ENCODE measurements around the gene RET.

RET gene

DNA sequence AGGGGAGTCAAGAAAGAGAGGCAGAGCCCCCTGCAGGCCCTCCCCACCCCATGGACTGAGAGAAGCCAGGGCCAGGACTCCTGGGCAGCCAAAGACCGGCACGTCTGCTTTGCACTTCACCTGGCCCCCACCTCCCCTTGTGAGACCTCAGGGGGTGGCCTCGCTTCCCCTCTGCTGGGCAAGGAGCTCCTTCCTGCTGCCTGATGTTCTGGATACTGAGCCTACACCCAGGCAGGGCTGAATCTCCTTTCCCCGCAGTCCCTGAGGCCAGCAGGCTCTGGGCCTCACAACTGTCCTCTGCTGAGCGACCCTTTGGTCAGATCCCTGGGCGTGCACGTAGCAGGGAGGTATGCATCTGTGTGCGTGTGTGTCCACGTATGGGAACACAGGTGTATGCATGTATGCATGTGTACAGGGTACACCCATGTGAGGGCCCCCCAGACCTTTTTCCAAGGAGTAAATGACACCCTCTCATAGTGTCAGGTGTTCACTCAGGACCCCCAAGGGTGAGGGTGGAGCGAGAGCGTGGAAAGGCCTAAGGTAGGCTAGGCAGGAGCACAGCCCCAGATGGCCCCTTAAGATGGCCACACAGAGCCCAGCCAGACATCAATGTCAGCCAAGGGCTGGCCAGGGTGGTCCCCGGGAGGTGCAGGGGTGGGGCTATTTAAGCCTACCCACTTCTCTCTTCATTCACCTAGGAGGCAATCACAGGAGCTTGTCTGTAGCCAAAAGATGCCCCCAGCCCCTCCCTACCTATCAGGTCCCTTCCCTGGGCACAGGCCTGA, 1.9 kb upstream of the RET start:
- no peaks in the 10 kb centered on the region for H3K9me3 Mint-ChIP-seq

DNA sequence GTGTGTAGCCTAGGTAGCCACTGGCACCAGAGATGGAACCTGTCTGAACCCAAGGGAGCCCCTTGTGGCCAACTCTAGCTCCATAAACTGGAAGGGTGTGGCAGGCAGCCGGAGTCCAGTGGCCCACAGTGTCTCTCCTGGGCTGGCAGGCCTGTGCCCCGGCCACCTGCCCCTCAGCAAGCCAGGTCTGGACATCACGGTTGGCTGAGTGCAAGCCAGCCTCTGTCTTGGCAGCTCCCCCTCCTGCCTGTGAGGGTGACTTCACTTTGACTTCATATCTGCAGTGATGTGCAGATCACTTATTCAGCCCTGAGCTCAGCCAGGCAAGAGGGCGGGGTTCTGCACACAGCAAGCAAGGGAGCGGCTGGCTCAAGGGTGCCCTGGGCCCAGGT, 1.3 kb upstream of the RET start:
- ATAC-seq (replicated peaks), result peak; percentile 28 to 34
- H3K4me3 Mint-ChIP-seq, result no peak overlapping the region
- H3K4me1 Mint-ChIP-seq, result peaks cover 5 to 12% of the 10 kb centered on the region in 2 donors
- no peak for DNase-seq
- H3K27ac Mint-ChIP-seq, result no peak overlapping the region
- H3K27me3 Mint-ChIP-seq, result peaks cover 42 to 56% of the 10 kb centered on the region in 2 donors
- no peaks in the 10 kb centered on the region for H3K9me3 Mint-ChIP-seq
- no peaks in the 10 kb centered on the region for H3K36me3 Mint-ChIP-seq

More for the DNA sequence above, 1.9 kb upstream of the RET start:
- peaks cover 5 to 12% of the 10 kb centered on the region in 2 donors for H3K4me1 Mint-ChIP-seq
- DNase-seq (no peak), ATAC-seq (replicated peaks) (no peak)
- peaks cover 41 to 52% of the 10 kb centered on the region in 2 donors for H3K27me3 Mint-ChIP-seq
- no peaks in the 10 kb centered on the region for H3K36me3 Mint-ChIP-seq
- no peak overlapping the region for H3K4me3 Mint-ChIP-seq
- no peak overlapping the region for H3K27ac Mint-ChIP-seq

DNA sequence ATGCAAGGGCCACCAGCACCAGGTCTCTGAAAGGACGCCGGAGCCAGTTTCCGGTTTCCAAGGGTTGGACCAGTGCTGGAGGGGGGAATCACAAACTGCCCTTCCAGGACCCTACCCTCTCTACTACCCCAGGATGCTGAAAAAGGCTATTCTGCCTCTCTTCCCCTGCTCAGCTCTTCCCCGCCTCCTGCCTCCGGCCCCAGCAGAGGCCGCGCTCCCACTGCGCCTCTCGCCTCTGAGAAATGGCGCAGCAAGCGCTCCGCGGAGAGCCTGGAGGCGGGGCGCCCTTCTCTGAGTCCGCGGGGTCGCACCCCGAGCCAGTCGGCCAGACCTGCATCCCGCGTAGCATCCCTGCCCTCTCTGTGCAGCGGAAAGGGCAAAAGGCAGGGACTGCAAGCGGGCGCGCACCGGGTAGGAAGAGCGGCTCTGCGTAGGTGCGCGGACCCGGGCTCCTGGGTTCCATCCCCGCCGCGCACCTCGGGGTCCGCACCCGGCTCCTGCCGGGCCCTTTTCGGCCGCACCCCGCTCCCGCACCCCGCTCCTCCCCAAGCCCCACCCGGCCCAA, 476 bp upstream of the RET start:
- DNase-seq, result no peak
- Mint-ChIP-seq H3K4me1 (peaks cover 5 to 12% of the 10 kb centered on the region in 2 donors), H3K27me3 (peaks cover 46 to 63% of the 10 kb centered on the region in 2 donors), H3K27ac (no peak overlapping the region), H3K36me3 (no peaks in the 10 kb centered on the region), H3K9me3 (no peaks in the 10 kb centered on the region), H3K4me3 (peak overlapping the region; percentile 60 to 70)
- peak; percentile 6 to 26 for ATAC-seq (replicated peaks)

DNA sequence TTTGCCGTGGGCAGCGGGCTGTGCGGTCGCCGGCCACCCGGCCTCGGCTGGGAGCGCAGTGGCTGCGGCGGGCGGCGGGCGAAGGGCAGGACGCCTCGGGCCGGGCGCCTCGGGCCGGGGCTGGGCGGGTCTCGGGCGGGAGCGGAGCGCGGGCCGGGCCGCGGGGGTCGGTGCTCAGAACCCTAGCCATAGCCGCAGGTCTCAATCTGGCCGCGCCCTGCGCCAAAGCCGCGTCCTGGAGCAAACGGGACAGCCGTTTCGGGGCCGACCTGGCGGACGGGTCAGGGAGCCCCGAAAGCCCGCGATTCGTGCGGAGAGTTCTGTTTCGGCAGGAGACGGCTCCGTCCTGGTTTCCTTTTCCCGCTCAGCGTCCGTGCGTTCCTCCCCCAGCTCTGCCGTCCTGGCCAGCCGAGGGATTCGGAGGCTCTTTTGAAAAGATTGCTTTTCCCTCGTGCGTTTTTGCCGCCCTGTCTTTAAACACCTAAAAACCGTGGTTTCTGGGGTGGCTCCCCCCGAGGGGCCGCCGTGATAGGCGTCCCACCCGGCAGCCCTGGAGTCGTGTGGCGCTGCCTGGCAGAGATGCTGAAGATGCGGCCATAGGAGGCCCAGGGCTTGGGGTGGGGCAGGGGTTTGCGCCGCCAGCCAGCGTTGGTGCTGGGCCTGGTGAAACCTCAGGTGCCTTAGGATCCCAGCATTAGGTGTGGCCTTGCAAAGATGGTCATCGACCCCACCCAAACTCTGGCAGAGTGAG, 727 bp downstream of the RET start:
- DNase-seq (no peak), ATAC-seq (replicated peaks) (no peak)
- peaks cover 5 to 12% of the 10 kb centered on the region in 2 donors for H3K4me1 Mint-ChIP-seq
- no peaks in the 10 kb centered on the region for H3K36me3 Mint-ChIP-seq
- H3K27me3 Mint-ChIP-seq, result peaks cover 50 to 65% of the 10 kb centered on the region in 2 donors
- no peak overlapping the region for H3K27ac Mint-ChIP-seq
- H3K4me3 Mint-ChIP-seq, result peak overlapping the region; percentile 61 to 70
- no peaks in the 10 kb centered on the region for H3K9me3 Mint-ChIP-seq

DNA sequence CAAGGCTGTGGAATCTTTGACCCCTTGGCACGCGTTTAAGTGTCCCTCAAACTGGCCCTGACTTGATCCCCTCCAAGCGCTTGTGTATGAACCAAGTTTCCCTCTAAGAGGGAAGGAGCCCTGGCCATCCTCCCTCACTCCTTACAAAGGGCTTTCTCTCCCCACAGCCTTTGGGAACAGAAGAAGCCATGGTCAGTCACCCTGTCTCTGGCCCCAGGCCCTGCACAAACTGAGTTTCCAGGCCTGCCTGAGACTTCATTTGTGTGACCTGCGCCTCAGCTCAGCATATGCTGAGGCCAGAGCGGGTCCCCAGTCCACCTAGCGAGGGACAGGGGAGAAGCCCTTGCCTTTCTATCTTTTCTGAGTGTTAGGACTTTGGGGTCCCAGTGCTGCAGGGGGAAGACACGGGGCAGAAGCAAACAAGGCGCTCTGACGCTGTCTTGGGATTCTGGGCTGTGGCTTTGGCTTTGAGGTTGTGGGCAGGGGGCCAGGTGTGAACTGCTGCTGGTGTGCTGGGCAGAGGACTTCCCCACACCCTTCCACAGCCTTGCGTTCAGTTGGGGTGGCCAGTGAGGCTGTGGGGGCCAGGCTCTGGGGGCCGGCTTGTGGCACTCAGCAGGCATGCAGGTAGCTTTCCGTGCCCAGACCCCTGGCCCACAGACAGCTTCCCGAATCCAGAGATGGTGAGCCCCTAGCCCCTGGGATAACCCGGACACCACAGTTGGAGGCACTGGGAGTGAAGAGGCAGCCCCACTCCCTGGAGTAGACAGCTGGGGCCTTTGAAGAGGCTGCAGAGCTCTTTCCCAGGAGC, 1.5 kb downstream of the RET start:
- Mint-ChIP-seq H3K9me3 (no peaks in the 10 kb centered on the region), H3K4me3 (no peak overlapping the region), H3K27me3 (peaks cover 49 to 61% of the 10 kb centered on the region in 2 donors), H3K36me3 (no peaks in the 10 kb centered on the region), H3K4me1 (peaks cover 5 to 12% of the 10 kb centered on the region in 2 donors), H3K27ac (no peak overlapping the region)
- no peak for DNase-seq
- ATAC-seq (replicated peaks), result no peak

DNA sequence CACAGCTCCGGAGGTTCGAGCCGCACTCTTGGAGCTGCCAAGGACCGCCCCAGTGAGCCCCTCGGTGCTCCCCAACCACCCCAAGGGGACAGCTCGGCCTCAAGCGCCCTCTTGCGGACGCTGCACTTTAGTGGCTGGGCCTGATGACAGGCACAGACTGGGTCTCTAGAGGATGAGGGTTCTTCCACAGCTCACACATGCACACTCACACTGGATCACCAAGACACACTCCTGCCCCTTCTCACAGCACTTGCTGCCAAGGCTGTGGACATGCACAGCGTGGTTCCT, 2.1 kb downstream of the RET start:
- H3K36me3 Mint-ChIP-seq, result no peaks in the 10 kb centered on the region
- peak; percentile 23 to 33 for ATAC-seq (replicated peaks)
- peaks cover 5 to 12% of the 10 kb centered on the region in 2 donors for H3K4me1 Mint-ChIP-seq
- no peak overlapping the region for H3K27ac Mint-ChIP-seq
- H3K9me3 Mint-ChIP-seq, result no peaks in the 10 kb centered on the region
- no peak overlapping the region for H3K4me3 Mint-ChIP-seq
- no peak for DNase-seq
- H3K27me3 Mint-ChIP-seq, result peaks cover 49 to 61% of the 10 kb centered on the region in 2 donors

DNA sequence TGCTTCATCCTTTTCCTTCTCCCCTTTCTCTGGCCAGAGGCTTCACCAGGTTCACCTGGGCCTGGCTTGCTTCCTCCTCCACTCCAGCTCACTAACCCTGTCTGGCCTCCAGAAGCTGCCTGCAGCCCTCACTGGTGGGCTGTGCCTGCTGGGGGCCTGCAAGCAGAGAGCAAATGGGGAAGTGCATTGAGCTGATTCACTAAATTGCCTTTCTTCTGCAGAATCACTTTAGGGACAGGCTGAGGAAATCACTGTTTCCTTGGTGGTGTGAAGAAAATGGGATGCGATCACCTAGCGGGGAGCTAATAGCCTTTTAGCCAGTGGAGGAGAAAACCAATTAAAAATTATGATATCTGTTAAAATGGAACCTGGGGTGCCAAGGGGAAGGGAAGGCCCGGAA, 3.0 kb downstream of the RET start:
- H3K27ac Mint-ChIP-seq, result no peak overlapping the region
- ATAC-seq (replicated peaks), result no peak
- H3K36me3 Mint-ChIP-seq, result no peaks in the 10 kb centered on the region
- no peak overlapping the region for H3K4me3 Mint-ChIP-seq
- DNase-seq, result no peak
- no peaks in the 10 kb centered on the region for H3K9me3 Mint-ChIP-seq
- peaks cover 5 to 12% of the 10 kb centered on the region in 2 donors for H3K4me1 Mint-ChIP-seq
- H3K27me3 Mint-ChIP-seq, result peaks cover 49 to 59% of the 10 kb centered on the region in 2 donors

DNA sequence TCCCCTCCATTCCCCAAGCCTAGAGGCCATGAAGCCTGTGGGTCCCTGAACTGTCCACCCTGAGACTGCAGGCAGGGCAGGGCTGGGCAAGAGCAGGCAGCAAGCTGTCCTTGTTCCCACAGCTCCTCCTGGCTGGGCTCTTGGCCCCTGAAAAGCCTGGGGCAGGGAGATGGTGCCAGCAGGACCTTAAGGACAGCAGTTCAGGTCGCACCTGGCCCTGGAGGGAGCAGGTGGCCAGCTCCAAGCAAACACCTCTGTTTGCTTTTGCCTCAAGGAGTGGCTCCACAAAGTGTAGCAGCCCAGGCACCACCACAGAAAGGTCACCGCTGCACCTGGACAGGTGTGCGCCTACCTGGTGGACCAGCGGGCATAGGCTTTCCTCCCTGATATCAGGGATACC, 5.2 kb downstream of the RET start:
- no peaks in the 10 kb centered on the region for H3K9me3 Mint-ChIP-seq
- DNase-seq, result no peak
- H3K36me3 Mint-ChIP-seq, result no peaks in the 10 kb centered on the region
- ATAC-seq (replicated peaks), result no peak
- no peak overlapping the region for H3K27ac Mint-ChIP-seq
- peaks cover 0 to 6% of the 10 kb centered on the region in 2 donors for H3K4me1 Mint-ChIP-seq
- H3K4me3 Mint-ChIP-seq, result no peak overlapping the region
- H3K27me3 Mint-ChIP-seq, result peaks cover 34 to 41% of the 10 kb centered on the region in 2 donors

DNA sequence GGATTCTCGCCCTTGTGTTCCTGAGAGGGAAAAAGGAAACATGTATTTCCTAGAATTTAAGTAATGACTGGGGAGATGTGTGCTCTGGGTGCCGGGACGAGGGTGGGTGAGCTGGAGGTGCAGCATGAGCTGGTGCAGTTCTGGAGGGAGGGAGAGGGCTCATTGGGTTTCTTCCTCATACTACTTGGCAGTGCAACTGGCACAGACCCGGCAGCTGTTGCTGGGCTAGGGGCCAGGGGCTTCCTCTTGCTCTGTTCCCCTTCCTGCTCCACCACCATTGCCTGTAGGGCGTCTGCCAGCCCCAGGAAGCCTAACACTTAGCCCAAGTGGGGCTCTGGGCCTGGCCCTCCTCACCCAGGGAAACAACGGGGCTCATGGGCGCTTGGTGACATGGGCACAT, 5.9 kb downstream of the RET start:
- peaks cover 0 to 3% of the 10 kb centered on the region in 2 donors for H3K4me1 Mint-ChIP-seq

DNA sequence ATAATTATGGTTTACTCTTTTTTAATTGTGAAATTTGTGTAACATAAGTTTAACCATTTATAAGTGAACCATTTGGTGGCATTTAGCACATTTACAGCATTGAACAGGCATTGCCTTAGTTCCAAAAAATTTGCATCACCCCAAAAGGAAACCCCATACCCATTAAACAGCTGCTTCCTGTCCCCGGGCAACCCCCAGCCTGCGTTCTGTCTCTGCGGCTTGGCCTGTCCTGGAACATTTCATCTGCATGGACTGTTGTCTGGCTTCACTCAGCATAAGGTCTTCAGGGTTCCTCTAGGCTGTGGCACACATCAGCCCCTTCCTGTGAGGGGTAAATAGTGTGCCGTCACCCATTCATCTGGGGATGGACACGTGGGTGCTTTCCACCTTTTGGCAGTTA, 6.9 kb downstream of the RET start:
- Mint-ChIP-seq H3K9me3 (peaks cover 3 to 4% of the 10 kb centered on the region in 2 donors), H3K4me3 (no peak overlapping the region), H3K4me1 (no peaks in the 10 kb centered on the region), H3K36me3 (no peaks in the 10 kb centered on the region), H3K27me3 (peaks cover 27 to 29% of the 10 kb centered on the region in 2 donors), H3K27ac (no peak overlapping the region)
- no peak for ATAC-seq (replicated peaks)
- no peak for DNase-seq

More for the DNA sequence above, 5.9 kb downstream of the RET start:
- H3K27ac Mint-ChIP-seq, result no peak overlapping the region
- no peaks in the 10 kb centered on the region for H3K36me3 Mint-ChIP-seq
- H3K4me3 Mint-ChIP-seq, result no peak overlapping the region
- DNase-seq (no peak), ATAC-seq (replicated peaks) (no peak)
- H3K9me3 Mint-ChIP-seq, result peaks cover 1 to 2% of the 10 kb centered on the region in 2 donors
- H3K27me3 Mint-ChIP-seq, result peaks cover 32 to 38% of the 10 kb centered on the region in 2 donors

DNA sequence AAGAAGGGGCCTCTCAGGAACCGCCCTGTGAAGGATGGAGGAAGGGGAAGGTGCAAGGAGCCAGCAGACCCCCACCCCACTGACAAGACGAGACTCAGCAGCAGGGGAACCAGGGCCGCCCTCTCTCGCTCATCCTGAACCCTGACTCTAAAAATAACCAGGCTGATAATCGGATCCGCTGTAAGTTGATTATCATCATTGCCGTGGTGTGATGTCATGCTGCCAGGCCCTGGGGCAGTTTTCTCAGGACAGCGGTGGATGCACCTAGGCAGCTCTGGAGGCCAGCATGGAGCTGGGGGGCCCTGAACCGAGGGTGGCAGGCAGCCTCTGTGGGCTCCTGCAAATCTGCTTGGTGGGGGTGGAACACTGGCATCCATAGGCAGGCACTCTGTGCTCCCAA, 7.9 kb downstream of the RET start:
- H3K4me1 Mint-ChIP-seq, result no peaks in the 10 kb centered on the region
- peaks cover 17 to 20% of the 10 kb centered on the region in 2 donors for H3K27me3 Mint-ChIP-seq
- peaks cover 3 to 4% of the 10 kb centered on the region in 2 donors for H3K9me3 Mint-ChIP-seq
- DNase-seq, result no peak
- no peaks in the 10 kb centered on the region for H3K36me3 Mint-ChIP-seq
- ATAC-seq (replicated peaks), result no peak
- no peak overlapping the region for H3K4me3 Mint-ChIP-seq
- no peak overlapping the region for H3K27ac Mint-ChIP-seq

DNA sequence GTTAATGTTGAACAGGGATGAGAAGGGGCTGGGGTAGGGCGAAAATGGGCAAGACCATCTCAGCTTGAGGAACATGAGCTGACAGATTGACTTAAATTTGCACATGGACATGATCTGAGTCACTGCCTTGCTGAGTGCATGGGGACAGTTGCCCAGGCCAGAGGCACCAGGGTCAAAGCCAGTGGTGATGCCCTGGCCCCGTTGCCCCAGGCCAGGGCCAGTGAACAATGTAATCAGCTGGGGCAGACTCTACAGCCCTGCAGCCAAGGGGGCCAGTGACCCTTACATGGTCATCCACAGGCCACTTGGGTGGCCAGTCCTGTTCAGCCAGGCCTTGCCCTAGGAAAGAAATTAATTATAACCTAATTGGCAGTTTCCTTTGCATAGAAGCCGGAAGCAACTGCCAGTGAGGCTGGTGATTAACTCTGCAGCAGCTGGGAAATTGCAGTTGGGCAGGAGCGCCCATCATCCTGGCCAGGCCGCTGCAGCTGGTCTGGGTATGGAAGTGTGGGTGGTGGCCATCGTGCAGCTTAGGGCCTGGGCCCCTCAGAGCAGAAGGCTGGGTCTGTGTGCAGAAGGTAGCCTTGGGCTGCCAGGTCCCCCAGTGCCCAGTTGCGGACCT, 9.6 kb downstream of the RET start:
- no peak overlapping the region for H3K4me3 Mint-ChIP-seq
- ATAC-seq (replicated peaks), result no peak
- H3K27me3 Mint-ChIP-seq, result peaks cover 3 to 12% of the 10 kb centered on the region in 2 donors
- H3K27ac Mint-ChIP-seq, result no peak overlapping the region
- no peaks in the 10 kb centered on the region for H3K4me1 Mint-ChIP-seq
- H3K9me3 Mint-ChIP-seq, result peaks cover 3 to 4% of the 10 kb centered on the region in 2 donors
- no peak for DNase-seq
- no peaks in the 10 kb centered on the region for H3K36me3 Mint-ChIP-seq

DNA sequence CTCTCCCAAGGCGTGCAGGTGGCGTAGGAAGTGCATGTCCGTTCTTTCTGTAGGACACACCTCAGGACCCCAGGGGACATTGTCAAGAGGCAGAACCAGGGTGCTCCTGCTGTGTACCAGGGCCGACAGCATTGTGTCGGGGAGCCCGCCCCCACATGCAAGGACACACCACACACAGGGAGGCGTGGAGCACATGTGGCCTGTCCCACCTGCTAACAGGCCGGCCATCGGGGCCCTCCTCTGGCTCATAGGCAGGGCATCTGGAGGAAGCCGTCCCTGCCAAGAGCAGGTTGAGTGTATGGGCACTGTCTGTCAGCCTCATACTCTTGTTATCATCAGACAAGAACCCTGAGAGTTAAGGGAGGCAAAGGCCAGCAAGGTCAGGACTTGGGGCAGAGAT, 12.7 kb downstream of the RET start:
- H3K27ac Mint-ChIP-seq, result no peak overlapping the region
- no peak for ATAC-seq (replicated peaks)
- H3K4me3 Mint-ChIP-seq, result no peak overlapping the region
- peaks cover 4 to 6% of the 10 kb centered on the region in 2 donors for H3K4me1 Mint-ChIP-seq
- no peaks in the 10 kb centered on the region for H3K36me3 Mint-ChIP-seq
- no peak for DNase-seq
- peaks cover 3 to 4% of the 10 kb centered on the region in 2 donors for H3K9me3 Mint-ChIP-seq
- peaks cover 8 to 20% of the 10 kb centered on the region in 2 donors for H3K27me3 Mint-ChIP-seq

DNA sequence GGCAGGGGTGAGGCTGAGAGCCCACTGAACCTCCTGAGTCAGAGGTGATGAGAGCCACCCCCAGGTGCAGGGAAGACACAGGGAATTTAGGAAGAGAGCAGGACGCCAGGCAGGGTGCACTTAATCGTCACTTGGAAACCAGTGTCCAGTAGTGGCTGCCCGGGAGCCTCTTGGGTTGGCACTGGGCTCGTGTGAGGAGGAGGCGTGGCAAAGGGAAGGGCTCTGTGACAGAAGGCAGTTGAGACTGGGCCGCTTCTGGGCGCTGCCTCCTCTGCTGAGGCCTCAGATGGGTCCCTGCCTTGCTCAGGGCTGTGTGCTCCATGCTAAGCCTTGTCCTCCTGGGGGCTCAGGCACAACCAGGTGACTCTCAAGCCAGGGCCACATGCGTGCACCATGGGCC, 13.3 kb downstream of the RET start:
- peaks cover 8 to 20% of the 10 kb centered on the region in 2 donors for H3K27me3 Mint-ChIP-seq
- H3K36me3 Mint-ChIP-seq, result no peaks in the 10 kb centered on the region
- DNase-seq (no peak), ATAC-seq (replicated peaks) (no peak)
- no peak overlapping the region for H3K4me3 Mint-ChIP-seq
- H3K27ac Mint-ChIP-seq, result no peak overlapping the region
- peaks cover 3 to 4% of the 10 kb centered on the region in 2 donors for H3K9me3 Mint-ChIP-seq
- H3K4me1 Mint-ChIP-seq, result peaks cover 4 to 6% of the 10 kb centered on the region in 2 donors

Measured in stimulated activated naive B cell treated with anti-CD40 and anti-IgM and Interleukin-4, amounts not matched to agents 10 μg/mL and 1 μg/mL and 100 μg/mL, for 72 hours (primary cell).